ENCODE measurements around the gene TMEM132D.

Gene TMEM132D

GRCh38 chr12:129162805-129163204, 741.0 kb downstream of the TMEM132D start:
- Histone ChIP-seq H3K4me3 (replicated peaks; ENCODE audit: low read depth, low read length) (no peak overlapping the region), H3K27me3 (replicated peaks; ENCODE audit: control insufficient read depth, insufficient read depth, low read length) (no peaks in the 10 kb centered on the region), H3K36me3 (ENCODE audit: control insufficient read depth, insufficient read depth, low read length) (no peaks in the 10 kb centered on the region)
- no peak for TF ChIP-seq CTCF (IDR thresholded peaks at IDR 0.05; ENCODE audit: insufficient read depth, low read length, poor library complexity, severe bottlenecking)
- no peak for DNase-seq (ENCODE audit: extremely low read depth, insufficient read length)

- DNase-seq (ENCODE audit: extremely low read depth, insufficient read length), result no peak
Measured at GRCh38 chr12:129161511-129161910, 742.3 kb downstream of the TMEM132D start.

GRCh38 chr12:129160282-129160681, 743.5 kb downstream of the TMEM132D start:
- Histone ChIP-seq H3K4me3 (replicated peaks; ENCODE audit: low read depth, low read length) (no peak overlapping the region), H3K27me3 (replicated peaks; ENCODE audit: control insufficient read depth, insufficient read depth, low read length) (no peaks in the 10 kb centered on the region), H3K36me3 (ENCODE audit: control insufficient read depth, insufficient read depth, low read length) (no peaks in the 10 kb centered on the region)
- DNase-seq (ENCODE audit: extremely low read depth, insufficient read length), result no peak
- TF ChIP-seq CTCF (IDR thresholded peaks at IDR 0.05; ENCODE audit: insufficient read depth, low read length, poor library complexity, severe bottlenecking), result no peak

More at GRCh38 chr12:129161511-129161910, 742.3 kb downstream of the TMEM132D start:
- Histone ChIP-seq H3K36me3 (ENCODE audit: control insufficient read depth, insufficient read depth, low read length) (no peaks in the 10 kb centered on the region), H3K4me3 (replicated peaks; ENCODE audit: low read depth, low read length) (no peak overlapping the region), H3K27me3 (replicated peaks; ENCODE audit: control insufficient read depth, insufficient read depth, low read length) (no peaks in the 10 kb centered on the region)
- TF ChIP-seq CTCF (IDR thresholded peaks at IDR 0.05; ENCODE audit: insufficient read depth, low read length, poor library complexity, severe bottlenecking), result no peak

GRCh38 chr12:129152351-129153104, 751.3 kb downstream of the TMEM132D start:
- no peak for DNase-seq (ENCODE audit: extremely low read depth, insufficient read length)
- no peaks in the 10 kb centered on the region for H3K36me3 ChIP-seq (ENCODE audit: control insufficient read depth, insufficient read depth, low read length)
- TF ChIP-seq CTCF (IDR thresholded peaks at IDR 0.05; ENCODE audit: insufficient read depth, low read length, poor library complexity, severe bottlenecking), result no peak
- H3K27me3 ChIP-seq (replicated peaks; ENCODE audit: control insufficient read depth, insufficient read depth, low read length), result no peaks in the 10 kb centered on the region
- no peak overlapping the region for H3K4me3 ChIP-seq (replicated peaks; ENCODE audit: low read depth, low read length)

- H3K27me3 ChIP-seq (replicated peaks; ENCODE audit: control insufficient read depth, insufficient read depth, low read length), result no peaks in the 10 kb centered on the region
- DNase-seq (ENCODE audit: extremely low read depth, insufficient read length), result no peak
- H3K4me3 ChIP-seq (replicated peaks; ENCODE audit: low read depth, low read length), result no peak overlapping the region
- H3K36me3 ChIP-seq (ENCODE audit: control insufficient read depth, insufficient read depth, low read length), result no peaks in the 10 kb centered on the region
- TF ChIP-seq CTCF (IDR thresholded peaks at IDR 0.05; ENCODE audit: insufficient read depth, low read length, poor library complexity, severe bottlenecking), result no peak
Measured at GRCh38 chr12:129150721-129151120, 753.1 kb downstream of the TMEM132D start.

Measured in GM06990 (cell line).